Measurements from ENCODE around the gene DOCK10. TPM values are rescaled to one million over a fixed set of nuclear protein-coding genes. Genes with fewer than 3 reads are reported as not detected.

Gene DOCK10
- total RNA-seq, 1 experiment from 2014 or later: 2.9 TPM

DNA sequence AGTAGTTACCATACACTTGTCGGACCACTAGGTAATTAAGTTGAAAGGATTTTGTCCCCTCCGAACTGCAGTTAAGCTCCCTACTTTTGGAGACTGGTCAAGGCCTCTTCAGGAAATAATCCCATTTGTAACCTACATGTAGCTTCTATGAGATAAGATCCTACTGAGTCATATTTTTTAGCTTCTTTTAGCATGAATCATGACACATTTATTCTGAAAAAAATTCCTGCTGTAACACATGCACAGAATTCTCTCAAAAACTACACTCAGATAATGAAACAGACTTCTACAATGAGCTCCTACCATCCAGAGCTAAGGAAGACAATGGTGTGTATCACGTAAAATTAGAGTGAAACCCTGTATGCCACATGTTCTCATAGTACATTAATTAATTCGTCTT is 225.5 kb downstream of the DOCK10 start:
- ChIA-PET POLR2A (no interaction called here), CTCF (no interaction called here)
- no peaks in the 10 kb centered on the region for H3K27me3 Mint-ChIP-seq (ENCODE audit: low read depth)
- no peak for ATAC-seq
- no peak overlapping the region for H3K4me3 Mint-ChIP-seq
- TF ChIP-seq, protein P1, sequence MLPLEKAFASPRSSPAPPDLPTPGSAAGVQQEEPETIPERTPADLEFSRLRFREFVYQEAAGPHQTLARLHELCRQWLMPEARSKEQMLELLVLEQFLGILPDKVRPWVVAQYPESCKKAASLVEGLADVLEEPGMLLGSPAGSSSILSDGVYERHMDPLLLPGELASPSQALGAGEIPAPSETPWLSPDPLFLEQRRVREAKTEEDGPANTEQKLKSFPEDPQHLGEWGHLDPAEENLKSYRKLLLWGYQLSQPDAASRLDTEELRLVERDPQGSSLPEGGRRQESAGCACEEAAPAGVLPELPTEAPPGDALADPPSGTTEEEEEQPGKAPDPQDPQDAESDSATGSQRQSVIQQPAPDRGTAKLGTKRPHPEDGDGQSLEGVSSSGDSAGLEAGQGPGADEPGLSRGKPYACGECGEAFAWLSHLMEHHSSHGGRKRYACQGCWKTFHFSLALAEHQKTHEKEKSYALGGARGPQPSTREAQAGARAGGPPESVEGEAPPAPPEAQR (CRISPR knock-in tag; IDR thresholded peaks at IDR 0.05): no peak
- TF ChIP-seq GABPB1 (CRISPR knock-in tag; IDR thresholded peaks at IDR 0.05): no peak
- TF ChIP-seq, protein P2, sequence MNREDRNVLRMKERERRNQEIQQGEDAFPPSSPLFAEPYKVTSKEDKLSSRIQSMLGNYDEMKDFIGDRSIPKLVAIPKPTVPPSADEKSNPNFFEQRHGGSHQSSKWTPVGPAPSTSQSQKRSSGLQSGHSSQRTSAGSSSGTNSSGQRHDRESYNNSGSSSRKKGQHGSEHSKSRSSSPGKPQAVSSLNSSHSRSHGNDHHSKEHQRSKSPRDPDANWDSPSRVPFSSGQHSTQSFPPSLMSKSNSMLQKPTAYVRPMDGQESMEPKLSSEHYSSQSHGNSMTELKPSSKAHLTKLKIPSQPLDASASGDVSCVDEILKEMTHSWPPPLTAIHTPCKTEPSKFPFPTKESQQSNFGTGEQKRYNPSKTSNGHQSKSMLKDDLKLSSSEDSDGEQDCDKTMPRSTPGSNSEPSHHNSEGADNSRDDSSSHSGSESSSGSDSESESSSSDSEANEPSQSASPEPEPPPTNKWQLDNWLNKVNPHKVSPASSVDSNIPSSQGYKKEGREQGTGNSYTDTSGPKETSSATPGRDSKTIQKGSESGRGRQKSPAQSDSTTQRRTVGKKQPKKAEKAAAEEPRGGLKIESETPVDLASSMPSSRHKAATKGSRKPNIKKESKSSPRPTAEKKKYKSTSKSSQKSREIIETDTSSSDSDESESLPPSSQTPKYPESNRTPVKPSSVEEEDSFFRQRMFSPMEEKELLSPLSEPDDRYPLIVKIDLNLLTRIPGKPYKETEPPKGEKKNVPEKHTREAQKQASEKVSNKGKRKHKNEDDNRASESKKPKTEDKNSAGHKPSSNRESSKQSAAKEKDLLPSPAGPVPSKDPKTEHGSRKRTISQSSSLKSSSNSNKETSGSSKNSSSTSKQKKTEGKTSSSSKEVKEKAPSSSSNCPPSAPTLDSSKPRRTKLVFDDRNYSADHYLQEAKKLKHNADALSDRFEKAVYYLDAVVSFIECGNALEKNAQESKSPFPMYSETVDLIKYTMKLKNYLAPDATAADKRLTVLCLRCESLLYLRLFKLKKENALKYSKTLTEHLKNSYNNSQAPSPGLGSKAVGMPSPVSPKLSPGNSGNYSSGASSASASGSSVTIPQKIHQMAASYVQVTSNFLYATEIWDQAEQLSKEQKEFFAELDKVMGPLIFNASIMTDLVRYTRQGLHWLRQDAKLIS (CRISPR knock-in tag; IDR thresholded peaks at IDR 0.05; ENCODE audit: borderline replicate concordance): no peak
- TF ChIP-seq, protein P3, sequence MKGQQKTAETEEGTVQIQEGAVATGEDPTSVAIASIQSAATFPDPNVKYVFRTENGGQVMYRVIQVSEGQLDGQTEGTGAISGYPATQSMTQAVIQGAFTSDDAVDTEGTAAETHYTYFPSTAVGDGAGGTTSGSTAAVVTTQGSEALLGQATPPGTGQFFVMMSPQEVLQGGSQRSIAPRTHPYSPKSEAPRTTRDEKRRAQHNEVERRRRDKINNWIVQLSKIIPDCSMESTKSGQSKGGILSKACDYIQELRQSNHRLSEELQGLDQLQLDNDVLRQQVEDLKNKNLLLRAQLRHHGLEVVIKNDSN (CRISPR knock-in tag; IDR thresholded peaks at IDR 0.05): no peak
- H3K9me3 Mint-ChIP-seq: peaks cover 9% of the 10 kb centered on the region
- H3K27ac Mint-ChIP-seq: no peak overlapping the region
- H3K36me3 Mint-ChIP-seq: no peaks in the 10 kb centered on the region
- peaks cover 10% of the 10 kb centered on the region for H3K4me1 Mint-ChIP-seq
- no peak for DNase-seq (ENCODE audit: low spot score)

DNA sequence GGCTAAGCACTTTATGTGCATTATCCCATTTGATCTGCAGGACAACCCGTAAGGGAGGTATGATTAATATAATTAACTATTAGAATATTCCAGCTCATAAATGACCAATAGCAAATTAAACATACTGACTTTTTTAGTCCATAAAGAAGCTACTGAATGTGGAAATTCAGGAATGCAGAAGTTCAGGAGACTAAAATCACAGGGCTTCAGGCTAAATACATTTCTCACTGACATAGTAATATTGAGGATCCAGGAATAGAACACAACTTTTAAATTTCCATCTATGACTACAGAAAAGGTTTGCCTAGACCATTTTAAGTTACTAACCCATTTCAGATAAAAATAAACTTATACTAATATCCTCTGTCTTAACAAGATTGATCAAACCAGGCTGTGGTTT is 228.7 kb downstream of the DOCK10 start:
- Mint-ChIP-seq H3K36me3 (no peaks in the 10 kb centered on the region), H3K27me3 (ENCODE audit: low read depth) (no peaks in the 10 kb centered on the region), H3K4me1 (peaks cover 5% of the 10 kb centered on the region), H3K9me3 (peaks cover 17% of the 10 kb centered on the region), H3K4me3 (no peak overlapping the region), H3K27ac (no peak overlapping the region)
- ChIA-PET CTCF (no interaction called here), POLR2A (no interaction called here)
- DNase-seq (ENCODE audit: low spot score) (no peak), ATAC-seq (no peak)
- TF ChIP-seq SMAD3 (CRISPR knock-in tag; IDR thresholded peaks at IDR 0.05; ENCODE audit: borderline replicate concordance): no peak
- no peak for TF ChIP-seq ZNF232 (CRISPR knock-in tag; IDR thresholded peaks at IDR 0.05)
- no peak for TF ChIP-seq SP1 (CRISPR knock-in tag; conservative IDR thresholded peaks at IDR 0.05)
- no peak for TF ChIP-seq NFYB (CRISPR knock-in tag; conservative IDR thresholded peaks at IDR 0.05; ENCODE audit: low read depth)
- TF ChIP-seq, protein P4, sequence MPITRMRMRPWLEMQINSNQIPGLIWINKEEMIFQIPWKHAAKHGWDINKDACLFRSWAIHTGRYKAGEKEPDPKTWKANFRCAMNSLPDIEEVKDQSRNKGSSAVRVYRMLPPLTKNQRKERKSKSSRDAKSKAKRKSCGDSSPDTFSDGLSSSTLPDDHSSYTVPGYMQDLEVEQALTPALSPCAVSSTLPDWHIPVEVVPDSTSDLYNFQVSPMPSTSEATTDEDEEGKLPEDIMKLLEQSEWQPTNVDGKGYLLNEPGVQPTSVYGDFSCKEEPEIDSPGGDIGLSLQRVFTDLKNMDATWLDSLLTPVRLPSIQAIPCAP (CRISPR knock-in tag; IDR thresholded peaks at IDR 0.05): no peak
- no peak for TF ChIP-seq ZNF423 (CRISPR knock-in tag; IDR thresholded peaks at IDR 0.05)
- no peak for TF ChIP-seq EMX1 (CRISPR knock-in tag; IDR thresholded peaks at IDR 0.05)
- TF ChIP-seq, protein P5, sequence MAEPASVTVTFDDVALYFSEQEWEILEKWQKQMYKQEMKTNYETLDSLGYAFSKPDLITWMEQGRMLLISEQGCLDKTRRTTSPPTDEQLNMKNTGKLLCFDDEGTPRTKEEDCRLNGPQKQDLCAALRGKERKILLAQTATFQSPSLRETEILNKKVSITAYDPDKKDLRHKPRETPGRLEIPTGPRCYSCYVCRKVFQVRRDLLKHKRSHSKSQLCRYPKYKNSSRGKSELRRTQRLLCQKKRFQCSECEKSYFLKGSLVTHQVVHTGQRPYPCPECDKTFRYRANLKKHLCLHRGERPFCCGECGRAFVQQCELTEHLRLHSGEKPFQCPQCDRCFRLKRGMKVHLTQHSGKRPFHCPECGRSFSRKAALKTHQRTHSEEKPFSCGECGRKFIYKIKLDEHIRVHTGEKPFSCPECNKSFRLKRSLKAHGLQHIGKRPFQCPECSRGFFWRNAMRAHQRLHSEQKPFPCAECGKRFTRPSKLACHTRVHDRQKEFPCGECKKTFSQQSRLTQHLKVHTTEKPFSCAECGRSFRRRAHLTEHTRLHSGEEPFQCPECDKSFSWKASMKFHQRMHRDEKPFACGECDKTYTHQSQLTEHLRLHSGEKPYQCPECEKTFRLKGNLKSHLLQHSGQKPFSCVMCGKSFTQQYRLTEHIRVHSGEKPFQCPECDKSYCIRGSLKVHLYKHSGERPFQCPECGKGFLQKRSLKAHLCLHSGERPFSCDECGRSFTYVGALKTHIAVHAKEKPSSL (CRISPR knock-in tag; conservative IDR thresholded peaks at IDR 0.05): no peak
- no peak for TF ChIP-seq NR1H2 (CRISPR knock-in tag; IDR thresholded peaks at IDR 0.05)
- no peak for TF ChIP-seq ETV6 (CRISPR knock-in tag; IDR thresholded peaks at IDR 0.05)
- TF ChIP-seq, protein P1 (CRISPR knock-in tag; IDR thresholded peaks at IDR 0.05): no peak
- TF ChIP-seq, protein P6, sequence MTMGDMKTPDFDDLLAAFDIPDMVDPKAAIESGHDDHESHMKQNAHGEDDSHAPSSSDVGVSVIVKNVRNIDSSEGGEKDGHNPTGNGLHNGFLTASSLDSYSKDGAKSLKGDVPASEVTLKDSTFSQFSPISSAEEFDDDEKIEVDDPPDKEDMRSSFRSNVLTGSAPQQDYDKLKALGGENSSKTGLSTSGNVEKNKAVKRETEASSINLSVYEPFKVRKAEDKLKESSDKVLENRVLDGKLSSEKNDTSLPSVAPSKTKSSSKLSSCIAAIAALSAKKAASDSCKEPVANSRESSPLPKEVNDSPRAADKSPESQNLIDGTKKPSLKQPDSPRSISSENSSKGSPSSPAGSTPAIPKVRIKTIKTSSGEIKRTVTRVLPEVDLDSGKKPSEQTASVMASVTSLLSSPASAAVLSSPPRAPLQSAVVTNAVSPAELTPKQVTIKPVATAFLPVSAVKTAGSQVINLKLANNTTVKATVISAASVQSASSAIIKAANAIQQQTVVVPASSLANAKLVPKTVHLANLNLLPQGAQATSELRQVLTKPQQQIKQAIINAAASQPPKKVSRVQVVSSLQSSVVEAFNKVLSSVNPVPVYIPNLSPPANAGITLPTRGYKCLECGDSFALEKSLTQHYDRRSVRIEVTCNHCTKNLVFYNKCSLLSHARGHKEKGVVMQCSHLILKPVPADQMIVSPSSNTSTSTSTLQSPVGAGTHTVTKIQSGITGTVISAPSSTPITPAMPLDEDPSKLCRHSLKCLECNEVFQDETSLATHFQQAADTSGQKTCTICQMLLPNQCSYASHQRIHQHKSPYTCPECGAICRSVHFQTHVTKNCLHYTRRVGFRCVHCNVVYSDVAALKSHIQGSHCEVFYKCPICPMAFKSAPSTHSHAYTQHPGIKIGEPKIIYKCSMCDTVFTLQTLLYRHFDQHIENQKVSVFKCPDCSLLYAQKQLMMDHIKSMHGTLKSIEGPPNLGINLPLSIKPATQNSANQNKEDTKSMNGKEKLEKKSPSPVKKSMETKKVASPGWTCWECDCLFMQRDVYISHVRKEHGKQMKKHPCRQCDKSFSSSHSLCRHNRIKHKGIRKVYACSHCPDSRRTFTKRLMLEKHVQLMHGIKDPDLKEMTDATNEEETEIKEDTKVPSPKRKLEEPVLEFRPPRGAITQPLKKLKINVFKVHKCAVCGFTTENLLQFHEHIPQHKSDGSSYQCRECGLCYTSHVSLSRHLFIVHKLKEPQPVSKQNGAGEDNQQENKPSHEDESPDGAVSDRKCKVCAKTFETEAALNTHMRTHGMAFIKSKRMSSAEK (CRISPR knock-in tag; IDR thresholded peaks at IDR 0.05; ENCODE audit: borderline replicate concordance): no peak
- no peak for TF ChIP-seq SOX15 (CRISPR knock-in tag; IDR thresholded peaks at IDR 0.05)
- TF ChIP-seq ZNF416 (CRISPR knock-in tag; IDR thresholded peaks at IDR 0.05): no peak
- TF ChIP-seq, protein P7, sequence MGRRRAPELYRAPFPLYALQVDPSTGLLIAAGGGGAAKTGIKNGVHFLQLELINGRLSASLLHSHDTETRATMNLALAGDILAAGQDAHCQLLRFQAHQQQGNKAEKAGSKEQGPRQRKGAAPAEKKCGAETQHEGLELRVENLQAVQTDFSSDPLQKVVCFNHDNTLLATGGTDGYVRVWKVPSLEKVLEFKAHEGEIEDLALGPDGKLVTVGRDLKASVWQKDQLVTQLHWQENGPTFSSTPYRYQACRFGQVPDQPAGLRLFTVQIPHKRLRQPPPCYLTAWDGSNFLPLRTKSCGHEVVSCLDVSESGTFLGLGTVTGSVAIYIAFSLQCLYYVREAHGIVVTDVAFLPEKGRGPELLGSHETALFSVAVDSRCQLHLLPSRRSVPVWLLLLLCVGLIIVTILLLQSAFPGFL (CRISPR knock-in tag; IDR thresholded peaks at IDR 0.05; ENCODE audit: borderline replicate concordance): no peak
